Measurements from ENCODE around the gene C4BPB.

C4BPB gene

DNA sequence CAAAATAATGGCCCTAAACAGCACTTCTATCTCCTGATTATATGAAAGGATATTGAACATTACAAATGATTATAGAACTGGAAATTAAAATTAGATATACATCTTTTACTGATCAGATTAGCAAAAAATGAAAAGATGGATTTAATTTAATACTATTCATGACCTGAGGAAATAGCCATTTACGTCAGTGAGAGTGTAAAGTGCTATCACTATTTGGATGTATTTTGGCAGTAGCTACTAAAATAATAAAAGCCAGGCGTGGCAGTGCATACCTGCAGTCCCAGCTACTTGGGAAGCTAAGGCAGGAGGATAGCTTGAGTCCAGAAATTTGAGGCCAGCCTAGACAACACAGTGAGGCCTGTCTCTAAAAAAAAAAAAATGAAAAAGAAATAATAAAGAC is 5.3 kb downstream of the C4BPB start:
- H3K9me3 ChIP-seq (ENCODE audit: control insufficient read depth, insufficient read depth, low read length), result peaks cover 6% of the 10 kb centered on the region
- no peaks in the 10 kb centered on the region for H3K4me1 ChIP-seq (ENCODE audit: control insufficient read depth, insufficient read depth, low read length)
- H3K4me3 ChIP-seq (ENCODE audit: low read depth, low read length), result no peak overlapping the region
- H3K36me3 ChIP-seq (ENCODE audit: control insufficient read depth, insufficient read depth, low read length), result no peaks in the 10 kb centered on the region
- H3K27me3 ChIP-seq (ENCODE audit: control insufficient read depth, insufficient read depth, low read length), result no peaks in the 10 kb centered on the region
- no peak overlapping the region for H3K9ac ChIP-seq (ENCODE audit: low read depth, low read length)

DNA sequence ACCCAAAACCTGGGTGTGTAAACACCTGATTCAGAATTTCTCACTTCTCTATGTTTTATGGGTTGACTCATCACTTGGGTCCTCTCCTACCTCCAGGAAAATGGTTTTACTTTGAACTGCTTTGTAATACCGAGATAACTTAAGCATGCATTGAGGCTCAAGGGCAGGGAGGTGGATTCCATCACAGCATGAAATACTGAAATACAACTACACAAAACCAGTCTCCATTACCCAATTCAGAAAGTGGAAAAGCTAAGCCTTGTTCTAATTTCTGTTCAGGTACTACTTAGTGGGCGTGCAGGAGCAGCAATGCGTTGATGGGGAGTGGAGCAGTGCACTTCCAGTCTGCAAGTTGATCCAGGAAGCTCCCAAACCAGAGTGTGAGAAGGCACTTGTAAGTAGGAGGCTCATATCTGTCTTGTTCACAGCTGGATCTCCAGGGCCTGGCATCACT is 9.2 kb downstream of the C4BPB start:
- H3K36me3 ChIP-seq (ENCODE audit: control insufficient read depth, insufficient read depth, low read length), result no peaks in the 10 kb centered on the region
- no peaks in the 10 kb centered on the region for H3K27me3 ChIP-seq (ENCODE audit: control insufficient read depth, insufficient read depth, low read length)
- H3K4me3 ChIP-seq (ENCODE audit: low read depth, low read length), result no peak overlapping the region
- no peak overlapping the region for H3K9ac ChIP-seq (ENCODE audit: low read depth, low read length)
- peaks cover 6% of the 10 kb centered on the region for H3K9me3 ChIP-seq (ENCODE audit: control insufficient read depth, insufficient read depth, low read length)
- no peaks in the 10 kb centered on the region for H3K4me1 ChIP-seq (ENCODE audit: control insufficient read depth, insufficient read depth, low read length)

- peaks cover 6% of the 10 kb centered on the region for H3K9me3 ChIP-seq (ENCODE audit: control insufficient read depth, insufficient read depth, low read length)
- H3K27me3 ChIP-seq (ENCODE audit: control insufficient read depth, insufficient read depth, low read length), result no peaks in the 10 kb centered on the region
- no peaks in the 10 kb centered on the region for H3K4me1 ChIP-seq (ENCODE audit: control insufficient read depth, insufficient read depth, low read length)
- no peaks in the 10 kb centered on the region for H3K36me3 ChIP-seq (ENCODE audit: control insufficient read depth, insufficient read depth, low read length)
- H3K4me3 ChIP-seq (ENCODE audit: low read depth, low read length), result no peak overlapping the region
- no peak overlapping the region for H3K9ac ChIP-seq (ENCODE audit: low read depth, low read length)
Measured at GRCh38 chr1:207101720-207102119, 13.1 kb downstream of the C4BPB start.

GRCh38 chr1:207102146-207102545 is 13.5 kb downstream of the C4BPB start:
- Histone ChIP-seq H3K9me3 (ENCODE audit: control insufficient read depth, insufficient read depth, low read length) (peaks cover 6% of the 10 kb centered on the region), H3K36me3 (ENCODE audit: control insufficient read depth, insufficient read depth, low read length) (no peaks in the 10 kb centered on the region), H3K9ac (ENCODE audit: low read depth, low read length) (no peak overlapping the region), H3K27me3 (ENCODE audit: control insufficient read depth, insufficient read depth, low read length) (no peaks in the 10 kb centered on the region), H3K4me1 (ENCODE audit: control insufficient read depth, insufficient read depth, low read length) (no peaks in the 10 kb centered on the region), H3K4me3 (ENCODE audit: low read depth, low read length) (no peak overlapping the region)

DNA sequence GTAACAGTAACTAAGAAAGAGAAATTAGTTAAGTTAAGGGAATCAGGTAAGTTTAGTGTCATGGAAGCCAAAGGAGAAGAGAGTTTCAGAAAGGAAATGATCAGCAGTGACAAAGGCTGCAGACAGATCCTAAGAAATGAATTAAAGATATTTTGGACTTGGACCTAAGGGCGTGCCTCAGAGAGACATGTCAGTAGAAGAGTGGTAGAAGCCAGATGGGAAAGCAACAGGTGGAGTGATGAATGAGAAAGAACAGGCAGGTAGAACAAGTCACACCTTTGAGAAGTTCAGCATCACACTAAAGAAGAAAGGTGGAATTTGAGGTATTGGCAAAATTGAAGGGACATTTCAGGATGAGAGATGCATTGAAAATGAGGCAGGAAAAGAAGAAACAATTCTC is 14.0 kb downstream of the C4BPB start:
- Histone ChIP-seq H3K9me3 (ENCODE audit: control insufficient read depth, insufficient read depth, low read length) (peaks cover 6% of the 10 kb centered on the region), H3K36me3 (ENCODE audit: control insufficient read depth, insufficient read depth, low read length) (no peaks in the 10 kb centered on the region), H3K4me3 (ENCODE audit: low read depth, low read length) (no peak overlapping the region), H3K4me1 (ENCODE audit: control insufficient read depth, insufficient read depth, low read length) (no peaks in the 10 kb centered on the region), H3K27me3 (ENCODE audit: control insufficient read depth, insufficient read depth, low read length) (no peaks in the 10 kb centered on the region), H3K9ac (ENCODE audit: low read depth, low read length) (no peak overlapping the region)

- Histone ChIP-seq H3K27me3 (ENCODE audit: control insufficient read depth, insufficient read depth, low read length) (no peaks in the 10 kb centered on the region), H3K4me3 (ENCODE audit: low read depth, low read length) (no peak within 1 kb of the TSS), H3K36me3 (ENCODE audit: control insufficient read depth, insufficient read depth, low read length) (no peaks in the 10 kb centered on the region), H3K9ac (ENCODE audit: low read depth, low read length) (no peak within 1 kb of the TSS), H3K9me3 (ENCODE audit: control insufficient read depth, insufficient read depth, low read length) (no peaks in the 10 kb centered on the region), H3K4me1 (ENCODE audit: control insufficient read depth, insufficient read depth, low read length) (no peaks in the 10 kb centered on the region)
Measured at GRCh38 chr1:207103892-207104373, 15.3 kb downstream of the C4BPB start, which contains the start of gene C4BPA. Gene C4BPA (plus strand): TSS chr1:207104233. CDS start chr1:207113026, 8,793 bp downstream.

GRCh38 chr1:207109004-207109403 is 20.3 kb downstream of the C4BPB start:
- Histone ChIP-seq H3K4me1 (ENCODE audit: control insufficient read depth, insufficient read depth, low read length) (no peaks in the 10 kb centered on the region), H3K36me3 (ENCODE audit: control insufficient read depth, insufficient read depth, low read length) (no peaks in the 10 kb centered on the region), H3K4me3 (ENCODE audit: low read depth, low read length) (no peak overlapping the region), H3K9me3 (ENCODE audit: control insufficient read depth, insufficient read depth, low read length) (no peaks in the 10 kb centered on the region), H3K9ac (ENCODE audit: low read depth, low read length) (no peak overlapping the region), H3K27me3 (ENCODE audit: control insufficient read depth, insufficient read depth, low read length) (no peaks in the 10 kb centered on the region)

GRCh38 chr1:207112616-207113296 is 24.1 kb downstream of the C4BPB start:
- H3K4me3 ChIP-seq (ENCODE audit: low read depth, low read length), result no peak overlapping the region
- no peaks in the 10 kb centered on the region for H3K36me3 ChIP-seq (ENCODE audit: control insufficient read depth, insufficient read depth, low read length)
- no peaks in the 10 kb centered on the region for H3K27me3 ChIP-seq (ENCODE audit: control insufficient read depth, insufficient read depth, low read length)
- no peaks in the 10 kb centered on the region for H3K4me1 ChIP-seq (ENCODE audit: control insufficient read depth, insufficient read depth, low read length)
- H3K9me3 ChIP-seq (ENCODE audit: control insufficient read depth, insufficient read depth, low read length), result no peaks in the 10 kb centered on the region
- H3K9ac ChIP-seq (ENCODE audit: low read depth, low read length), result no peak overlapping the region

DNA sequence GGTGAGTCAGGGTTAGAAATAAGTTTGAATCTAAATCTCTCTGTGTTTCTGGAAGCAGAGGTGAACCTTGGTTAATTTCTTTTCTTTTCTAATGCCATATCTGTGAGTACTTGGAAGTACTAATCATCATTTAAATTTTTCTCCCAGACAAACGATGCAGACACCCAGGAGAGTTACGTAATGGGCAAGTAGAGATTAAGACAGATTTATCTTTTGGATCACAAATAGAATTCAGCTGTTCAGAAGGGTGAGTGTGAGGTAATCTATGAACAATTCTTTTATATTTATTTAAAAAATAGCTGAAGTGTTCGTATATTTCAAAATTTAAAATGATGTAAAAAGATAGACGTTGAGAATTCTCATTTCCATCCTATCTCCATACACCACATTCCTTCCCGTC is 26.6 kb downstream of the C4BPB start:
- no peaks in the 10 kb centered on the region for H3K36me3 ChIP-seq (ENCODE audit: control insufficient read depth, insufficient read depth, low read length)
- H3K4me3 ChIP-seq (ENCODE audit: low read depth, low read length), result no peak overlapping the region
- H3K9ac ChIP-seq (ENCODE audit: low read depth, low read length), result no peak overlapping the region
- H3K4me1 ChIP-seq (ENCODE audit: control insufficient read depth, insufficient read depth, low read length), result no peaks in the 10 kb centered on the region
- H3K9me3 ChIP-seq (ENCODE audit: control insufficient read depth, insufficient read depth, low read length), result no peaks in the 10 kb centered on the region
- no peaks in the 10 kb centered on the region for H3K27me3 ChIP-seq (ENCODE audit: control insufficient read depth, insufficient read depth, low read length)

DNA sequence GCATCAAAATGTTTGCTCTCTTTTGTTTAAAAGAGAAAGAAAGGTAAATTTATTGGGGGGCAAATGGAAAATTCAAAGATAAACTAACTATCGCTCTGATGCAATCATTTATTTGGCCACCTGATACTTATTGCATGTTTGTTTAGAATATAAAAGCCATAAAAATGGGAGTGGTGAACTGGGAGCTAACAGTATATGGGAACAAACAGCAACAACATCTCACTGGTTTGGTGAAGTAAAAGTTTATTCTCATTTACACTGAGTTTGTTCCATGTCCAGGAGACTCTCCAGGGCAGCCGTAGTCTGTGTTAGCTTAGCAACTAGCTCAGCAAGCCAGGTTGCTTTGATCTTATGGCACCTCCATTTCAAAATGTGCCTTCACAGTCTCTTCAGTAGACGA is 35.7 kb downstream of the C4BPB start:
- no peaks in the 10 kb centered on the region for H3K9me3 ChIP-seq (ENCODE audit: control insufficient read depth, insufficient read depth, low read length)
- no peaks in the 10 kb centered on the region for H3K4me1 ChIP-seq (ENCODE audit: control insufficient read depth, insufficient read depth, low read length)
- no peaks in the 10 kb centered on the region for H3K27me3 ChIP-seq (ENCODE audit: control insufficient read depth, insufficient read depth, low read length)
- no peak overlapping the region for H3K4me3 ChIP-seq (ENCODE audit: low read depth, low read length)
- H3K36me3 ChIP-seq (ENCODE audit: control insufficient read depth, insufficient read depth, low read length), result no peaks in the 10 kb centered on the region
- H3K9ac ChIP-seq (ENCODE audit: low read depth, low read length), result no peak overlapping the region

DNA sequence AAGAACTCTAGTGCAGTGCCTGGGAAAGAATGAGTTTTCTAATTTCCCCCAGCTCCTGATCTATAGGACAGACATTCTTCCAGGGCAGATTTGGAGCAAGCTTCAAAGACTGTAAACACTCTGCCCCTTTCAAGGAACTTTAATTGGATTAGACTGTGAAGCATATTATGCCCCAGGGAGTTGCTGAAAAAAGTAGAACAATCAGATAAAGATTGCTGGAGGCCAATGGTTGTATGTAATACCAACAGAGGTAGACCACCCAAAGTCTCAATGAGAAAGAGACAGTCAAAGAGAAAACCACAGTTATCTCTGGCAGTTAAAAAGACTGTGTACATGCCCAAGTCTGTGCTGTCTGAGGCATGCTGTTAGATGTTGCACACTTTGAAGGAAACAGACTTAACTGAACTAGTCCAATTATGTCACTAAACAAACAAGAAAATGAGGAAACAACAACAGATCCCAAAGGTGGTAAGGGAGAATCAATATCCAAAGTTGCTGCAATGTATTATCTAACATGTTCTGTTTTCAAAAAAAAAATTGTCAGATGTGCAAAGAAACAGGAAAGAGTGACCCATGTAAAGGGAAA is 39.8 kb downstream of the C4BPB start:
- Histone ChIP-seq H3K36me3 (ENCODE audit: control insufficient read depth, insufficient read depth, low read length) (no peaks in the 10 kb centered on the region), H3K4me3 (ENCODE audit: low read depth, low read length) (no peak overlapping the region), H3K4me1 (ENCODE audit: control insufficient read depth, insufficient read depth, low read length) (no peaks in the 10 kb centered on the region), H3K9ac (ENCODE audit: low read depth, low read length) (no peak overlapping the region), H3K27me3 (ENCODE audit: control insufficient read depth, insufficient read depth, low read length) (no peaks in the 10 kb centered on the region), H3K9me3 (ENCODE audit: control insufficient read depth, insufficient read depth, low read length) (no peaks in the 10 kb centered on the region)

DNA sequence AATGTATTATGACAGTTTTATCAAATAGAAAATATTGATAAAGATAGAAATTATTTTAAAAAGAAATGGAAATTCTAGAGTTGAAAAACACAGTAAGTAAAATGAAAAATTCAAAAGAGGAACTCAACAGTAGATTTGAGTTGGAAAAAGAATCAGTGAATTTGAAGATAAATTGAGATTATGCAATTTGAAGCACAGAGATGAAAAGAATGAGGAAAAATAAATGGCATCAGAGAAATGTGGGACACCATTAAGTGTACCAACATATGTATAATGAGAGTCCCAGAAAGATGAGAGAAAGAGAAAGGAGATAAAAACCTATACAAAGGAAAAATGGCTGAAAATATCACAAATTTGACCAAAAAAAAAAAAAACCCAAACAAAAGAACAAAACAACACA is 40.4 kb downstream of the C4BPB start:
- no peaks in the 10 kb centered on the region for H3K27me3 ChIP-seq (ENCODE audit: control insufficient read depth, insufficient read depth, low read length)

More for the DNA sequence above, 40.4 kb downstream of the C4BPB start:
- no peaks in the 10 kb centered on the region for H3K4me1 ChIP-seq (ENCODE audit: control insufficient read depth, insufficient read depth, low read length)
- no peak overlapping the region for H3K9ac ChIP-seq (ENCODE audit: low read depth, low read length)
- H3K36me3 ChIP-seq (ENCODE audit: control insufficient read depth, insufficient read depth, low read length), result no peaks in the 10 kb centered on the region
- H3K9me3 ChIP-seq (ENCODE audit: control insufficient read depth, insufficient read depth, low read length), result no peaks in the 10 kb centered on the region
- no peak overlapping the region for H3K4me3 ChIP-seq (ENCODE audit: low read depth, low read length)

Measured in iPS-15b (cell line).